ENCODE results near the gene L3HYPDH. TPM values are rescaled to one million over a fixed set of nuclear protein-coding genes. Genes with fewer than 3 reads are reported as not detected.

L3HYPDH gene
- total and polyA plus RNA-seq, 2 donors = 11.9 to 25.1 TPM

- H3K4me3 ChIP-seq (ENCODE audit: low read length in 2 of 2) = peak overlapping the region; percentile 29 to 65
- H3K36me3 ChIP-seq (ENCODE audit: control insufficient read depth in 2 of 2, insufficient read depth in 2 of 2, low read length in 1 of 2) = no peaks in the 10 kb centered on the region
- H3K4me1 ChIP-seq (ENCODE audit: control insufficient read depth in 2 of 2, insufficient read depth in 2 of 2, low read length in 2 of 2) = peaks cover 8 to 9% of the 10 kb centered on the region in 2 donors
- WGBS = under 1% methylated on average over 105 of the region's 105 CpGs
- H3K9me3 ChIP-seq (ENCODE audit: control insufficient read depth in 2 of 2, insufficient read depth in 1 of 2, low read length in 1 of 2) = no peaks in the 10 kb centered on the region
- no peak overlapping the region for H3K27ac ChIP-seq (ENCODE audit: low read depth in 1 of 2, low read length in 1 of 2)
- peaks cover 8 to 29% of the 10 kb centered on the region in 2 donors for H3K27me3 ChIP-seq (ENCODE audit: control insufficient read depth in 2 of 2, insufficient read depth in 1 of 2, low read length in 1 of 2)
- DNase-seq (ENCODE audit: low read depth in 6 of 9, low spot score in 9 of 9) = peak in 3 of 9 donors; percentile 31 to 56 (median 35)
Observed at GRCh38 chr14:59464486-59465315, 19.5 kb downstream of the L3HYPDH start.

DNA sequence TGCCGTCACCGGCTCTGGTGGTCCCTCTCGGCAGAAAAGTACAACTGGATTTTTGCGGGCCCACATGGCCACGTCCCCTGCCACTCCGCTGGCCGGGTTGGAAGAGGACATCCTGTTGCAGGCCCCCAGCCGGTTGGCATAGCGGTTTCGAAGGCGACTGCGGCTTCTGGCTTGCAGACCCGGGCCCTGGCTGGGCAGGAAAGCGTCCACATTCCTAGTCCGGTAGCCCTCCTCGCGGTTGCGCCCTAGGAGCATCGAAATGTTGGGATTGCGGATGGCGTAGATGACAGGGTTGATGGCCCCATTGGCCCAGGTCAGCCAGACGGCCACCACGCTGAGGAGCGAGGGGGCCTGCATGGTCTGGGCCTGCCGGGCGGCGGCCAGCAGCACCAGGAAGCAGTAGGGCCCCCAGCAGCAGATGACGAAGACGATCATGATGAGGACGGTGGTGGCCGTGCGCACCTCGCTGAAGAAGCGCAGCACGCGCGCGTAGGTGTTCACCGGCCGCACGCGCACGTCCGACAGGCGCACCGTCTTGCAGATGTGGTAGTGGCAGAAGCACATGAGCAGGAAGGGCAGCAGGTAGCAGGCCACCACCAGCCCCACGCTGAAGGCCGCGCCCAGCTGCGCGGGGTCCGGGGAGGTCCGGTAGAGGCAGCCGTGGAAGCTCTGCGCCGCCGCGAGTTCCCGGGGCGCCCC is 20.3 kb downstream of the L3HYPDH start:
- Histone ChIP-seq H3K36me3 (ENCODE audit: control insufficient read depth in 2 of 2, insufficient read depth in 2 of 2, low read length in 1 of 2) (no peaks in the 10 kb centered on the region), H3K27ac (ENCODE audit: low read depth in 1 of 2, low read length in 1 of 2) (no peak overlapping the region), H3K4me1 (ENCODE audit: control insufficient read depth in 2 of 2, insufficient read depth in 2 of 2, low read length in 2 of 2) (peaks cover 8 to 9% of the 10 kb centered on the region in 2 donors), H3K9me3 (ENCODE audit: control insufficient read depth in 2 of 2, insufficient read depth in 1 of 2, low read length in 1 of 2) (no peaks in the 10 kb centered on the region), H3K27me3 (ENCODE audit: control insufficient read depth in 2 of 2, insufficient read depth in 1 of 2, low read length in 1 of 2) (peaks cover 8 to 29% of the 10 kb centered on the region in 2 donors), H3K4me3 (ENCODE audit: low read length in 2 of 2) (peak overlapping the region; percentile 10 to 65)
- DNase-seq (ENCODE audit: low read depth in 6 of 9, low spot score in 9 of 9) = peak in 1 of 9 donors; percentile 12
- WGBS = 42% methylated on average over 60 of the region's 60 CpGs

DNA sequence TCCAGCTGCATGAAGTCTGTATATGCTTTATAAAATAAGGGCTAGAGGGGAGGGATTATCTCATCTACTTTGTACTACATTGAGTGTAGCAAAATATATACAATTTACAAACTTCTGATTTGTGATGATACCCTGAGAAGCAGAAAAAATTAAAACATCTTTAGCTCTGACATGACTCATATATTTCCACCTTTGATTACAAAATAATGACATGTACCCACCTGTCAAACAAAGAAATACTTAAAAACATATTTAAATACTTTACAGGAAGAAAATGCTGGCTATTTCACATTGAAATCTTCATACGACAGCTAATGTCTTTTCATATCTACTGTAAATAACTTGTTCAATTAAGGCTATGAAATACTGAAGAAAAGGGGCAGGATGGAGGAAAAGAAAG is 22.3 kb downstream of the L3HYPDH start:
- Histone ChIP-seq H3K4me3 (ENCODE audit: low read length in 2 of 2) (no peak overlapping the region), H3K36me3 (ENCODE audit: control insufficient read depth in 2 of 2, insufficient read depth in 2 of 2, low read length in 1 of 2) (no peaks in the 10 kb centered on the region), H3K27me3 (ENCODE audit: control insufficient read depth in 2 of 2, insufficient read depth in 1 of 2, low read length in 1 of 2) (peaks cover 8 to 29% of the 10 kb centered on the region in 2 donors), H3K9me3 (ENCODE audit: control insufficient read depth in 2 of 2, insufficient read depth in 1 of 2, low read length in 1 of 2) (no peaks in the 10 kb centered on the region), H3K27ac (ENCODE audit: low read depth in 1 of 2, low read length in 1 of 2) (no peak overlapping the region), H3K4me1 (ENCODE audit: control insufficient read depth in 2 of 2, insufficient read depth in 2 of 2, low read length in 2 of 2) (peaks cover 8 to 9% of the 10 kb centered on the region in 2 donors)
- DNase-seq (ENCODE audit: low read depth in 6 of 9, low spot score in 9 of 9) = no peak
- WGBS = 99% methylated on average over 1 of the region's 1 CpG

DNA sequence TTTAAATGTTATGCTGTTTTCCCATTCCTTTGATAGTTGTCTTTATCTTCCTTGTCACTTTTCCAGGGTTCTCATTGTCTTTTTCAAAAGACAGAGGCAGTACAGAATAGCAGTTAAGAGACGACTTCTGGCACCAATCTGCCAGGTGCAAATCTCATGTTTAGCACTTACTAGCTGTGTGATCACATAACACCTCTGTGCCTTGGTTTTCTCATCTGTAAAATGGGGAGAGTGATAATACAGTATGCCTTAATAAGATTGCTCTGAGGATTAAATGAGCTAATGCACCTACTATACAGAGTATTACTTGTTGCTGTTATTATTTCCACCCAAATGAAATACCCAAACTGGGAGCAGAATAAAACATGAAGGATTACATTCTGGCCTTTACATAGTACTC is 23.8 kb downstream of the L3HYPDH start:
- WGBS = 99% methylated on average over 1 of the region's 1 CpG
- Histone ChIP-seq H3K9me3 (ENCODE audit: control insufficient read depth in 2 of 2, insufficient read depth in 1 of 2, low read length in 1 of 2) (no peaks in the 10 kb centered on the region), H3K4me1 (ENCODE audit: control insufficient read depth in 2 of 2, insufficient read depth in 2 of 2, low read length in 2 of 2) (peaks cover 7 to 8% of the 10 kb centered on the region in 2 donors), H3K4me3 (ENCODE audit: low read length in 2 of 2) (no peak overlapping the region), H3K27ac (ENCODE audit: low read depth in 1 of 2, low read length in 1 of 2) (no peak overlapping the region), H3K27me3 (ENCODE audit: control insufficient read depth in 2 of 2, insufficient read depth in 1 of 2, low read length in 1 of 2) (peaks cover 7 to 20% of the 10 kb centered on the region in 2 donors), H3K36me3 (ENCODE audit: control insufficient read depth in 2 of 2, insufficient read depth in 2 of 2, low read length in 1 of 2) (no peaks in the 10 kb centered on the region)
- DNase-seq (ENCODE audit: low read depth in 6 of 9, low spot score in 9 of 9) = no peak

DNA sequence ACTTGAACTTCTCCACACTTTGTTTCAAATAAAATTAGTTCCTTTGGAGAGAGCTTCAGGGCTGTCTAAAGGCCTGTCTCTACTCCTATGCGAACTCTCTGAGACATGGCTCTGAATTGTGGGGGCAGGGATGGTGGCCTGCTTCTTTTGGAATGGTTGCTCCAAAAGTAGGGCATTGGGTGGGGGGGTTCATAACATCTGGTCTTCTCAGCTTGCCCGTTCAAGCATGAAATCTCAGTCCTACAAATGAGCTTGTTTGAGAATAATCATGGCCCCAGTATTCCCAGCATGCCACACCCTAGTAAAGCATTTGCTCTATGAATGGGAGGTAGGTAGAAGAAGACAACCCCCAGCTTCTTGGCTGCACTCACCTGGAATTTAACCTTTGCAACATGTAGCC is 25.7 kb downstream of the L3HYPDH start:
- Histone ChIP-seq H3K4me1 (ENCODE audit: control insufficient read depth in 2 of 2, insufficient read depth in 2 of 2, low read length in 2 of 2) (no peaks in the 10 kb centered on the region), H3K36me3 (ENCODE audit: control insufficient read depth in 2 of 2, insufficient read depth in 2 of 2, low read length in 1 of 2) (no peaks in the 10 kb centered on the region), H3K27ac (ENCODE audit: low read depth in 1 of 2, low read length in 1 of 2) (no peak overlapping the region), H3K27me3 (ENCODE audit: control insufficient read depth in 2 of 2, insufficient read depth in 1 of 2, low read length in 1 of 2) (peaks cover under 1 to 3% of the 10 kb centered on the region in 2 donors), H3K4me3 (ENCODE audit: low read length in 2 of 2) (no peak overlapping the region), H3K9me3 (ENCODE audit: control insufficient read depth in 2 of 2, insufficient read depth in 1 of 2, low read length in 1 of 2) (no peaks in the 10 kb centered on the region)
- no peak for DNase-seq (ENCODE audit: low read depth in 6 of 9, low spot score in 9 of 9)
- 96% methylated on average over 2 of the region's 2 CpGs for WGBS

DNA sequence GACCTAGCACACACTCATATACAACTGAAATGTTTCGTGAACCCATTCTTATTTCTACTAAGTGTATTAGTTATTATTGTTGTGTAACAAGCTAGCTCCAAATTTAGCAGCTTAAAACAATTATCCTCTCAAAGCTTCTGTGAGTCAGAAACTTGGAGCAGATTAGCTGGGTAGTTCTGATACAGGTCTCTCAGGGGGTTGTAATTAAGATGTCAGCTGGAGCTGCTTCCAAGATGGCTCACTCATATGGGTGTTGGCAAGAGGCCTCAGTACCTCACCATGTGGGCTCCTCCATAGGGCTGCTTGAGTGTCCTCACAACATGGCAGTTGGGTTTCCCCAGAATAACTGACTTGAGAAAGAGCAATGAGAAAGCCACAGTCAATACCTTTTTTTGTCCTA is 28.8 kb downstream of the L3HYPDH start:
- Histone ChIP-seq H3K36me3 (ENCODE audit: control insufficient read depth in 2 of 2, insufficient read depth in 2 of 2, low read length in 1 of 2) (no peaks in the 10 kb centered on the region), H3K27me3 (ENCODE audit: control insufficient read depth in 2 of 2, insufficient read depth in 1 of 2, low read length in 1 of 2) (no peaks in the 10 kb centered on the region), H3K27ac (ENCODE audit: low read depth in 1 of 2, low read length in 1 of 2) (no peak overlapping the region), H3K9me3 (ENCODE audit: control insufficient read depth in 2 of 2, insufficient read depth in 1 of 2, low read length in 1 of 2) (no peaks in the 10 kb centered on the region), H3K4me1 (ENCODE audit: control insufficient read depth in 2 of 2, insufficient read depth in 2 of 2, low read length in 2 of 2) (no peaks in the 10 kb centered on the region), H3K4me3 (ENCODE audit: low read length in 2 of 2) (no peak overlapping the region)
- WGBS = 97% methylated on average over 1 of the region's 1 CpG
- DNase-seq (ENCODE audit: low read depth in 6 of 9, low spot score in 9 of 9) = no peak

- Histone ChIP-seq H3K4me3 (ENCODE audit: low read length in 2 of 2) (no peak overlapping the region), H3K36me3 (ENCODE audit: control insufficient read depth in 2 of 2, insufficient read depth in 2 of 2, low read length in 1 of 2) (no peaks in the 10 kb centered on the region), H3K9me3 (ENCODE audit: control insufficient read depth in 2 of 2, insufficient read depth in 1 of 2, low read length in 1 of 2) (no peaks in the 10 kb centered on the region), H3K4me1 (ENCODE audit: control insufficient read depth in 2 of 2, insufficient read depth in 2 of 2, low read length in 2 of 2) (no peaks in the 10 kb centered on the region), H3K27ac (ENCODE audit: low read depth in 1 of 2, low read length in 1 of 2) (no peak overlapping the region), H3K27me3 (ENCODE audit: control insufficient read depth in 2 of 2, insufficient read depth in 1 of 2, low read length in 1 of 2) (no peaks in the 10 kb centered on the region)
- WGBS = 44% methylated on average over 2 of the region's 2 CpGs
- DNase-seq (ENCODE audit: low read depth in 6 of 9, low spot score in 9 of 9) = no peak
Observed at GRCh38 chr14:59454139-59454538, 30.1 kb downstream of the L3HYPDH start.

GRCh38 chr14:59451849-59452248 is 32.4 kb downstream of the L3HYPDH start:
- Histone ChIP-seq H3K9me3 (ENCODE audit: control insufficient read depth in 2 of 2, insufficient read depth in 1 of 2, low read length in 1 of 2) (no peaks in the 10 kb centered on the region), H3K27ac (ENCODE audit: low read depth in 1 of 2, low read length in 1 of 2) (no peak overlapping the region), H3K27me3 (ENCODE audit: control insufficient read depth in 2 of 2, insufficient read depth in 1 of 2, low read length in 1 of 2) (no peaks in the 10 kb centered on the region), H3K4me1 (ENCODE audit: control insufficient read depth in 2 of 2, insufficient read depth in 2 of 2, low read length in 2 of 2) (no peaks in the 10 kb centered on the region), H3K36me3 (ENCODE audit: control insufficient read depth in 2 of 2, insufficient read depth in 2 of 2, low read length in 1 of 2) (no peaks in the 10 kb centered on the region), H3K4me3 (ENCODE audit: low read length in 2 of 2) (no peak overlapping the region)
- WGBS = 100% methylated on average over 1 of the region's 1 CpG
- DNase-seq (ENCODE audit: low read depth in 6 of 9, low spot score in 9 of 9) = no peak

- DNase-seq (ENCODE audit: low read depth in 6 of 9, low spot score in 9 of 9) = no peak
- Histone ChIP-seq H3K27me3 (ENCODE audit: control insufficient read depth in 2 of 2, insufficient read depth in 1 of 2, low read length in 1 of 2) (no peaks in the 10 kb centered on the region), H3K9me3 (ENCODE audit: control insufficient read depth in 2 of 2, insufficient read depth in 1 of 2, low read length in 1 of 2) (no peaks in the 10 kb centered on the region), H3K4me3 (ENCODE audit: low read length in 2 of 2) (no peak overlapping the region), H3K36me3 (ENCODE audit: control insufficient read depth in 2 of 2, insufficient read depth in 2 of 2, low read length in 1 of 2) (no peaks in the 10 kb centered on the region), H3K4me1 (ENCODE audit: control insufficient read depth in 2 of 2, insufficient read depth in 2 of 2, low read length in 2 of 2) (no peaks in the 10 kb centered on the region), H3K27ac (ENCODE audit: low read depth in 1 of 2, low read length in 1 of 2) (no peak overlapping the region)
- WGBS = 98% methylated on average over 3 of the region's 3 CpGs
Observed at GRCh38 chr14:59450716-59451115, 33.5 kb downstream of the L3HYPDH start.
